GM12874 (cell line): ENCODE data around the gene RBM4B.

Experiments
- TF ChIP-seq, protein P1 (sequence below): IDR thresholded peaks from 2 replicates; pipeline ENCODE4 v1.5.1; 2011; ENCODE audit warnings: low read depth, mild to moderate bottlenecking, control low read depth, low read length, moderate library complexity; ENCODE audit not compliant: insufficient read depth

Gene RBM4B

DNA sequence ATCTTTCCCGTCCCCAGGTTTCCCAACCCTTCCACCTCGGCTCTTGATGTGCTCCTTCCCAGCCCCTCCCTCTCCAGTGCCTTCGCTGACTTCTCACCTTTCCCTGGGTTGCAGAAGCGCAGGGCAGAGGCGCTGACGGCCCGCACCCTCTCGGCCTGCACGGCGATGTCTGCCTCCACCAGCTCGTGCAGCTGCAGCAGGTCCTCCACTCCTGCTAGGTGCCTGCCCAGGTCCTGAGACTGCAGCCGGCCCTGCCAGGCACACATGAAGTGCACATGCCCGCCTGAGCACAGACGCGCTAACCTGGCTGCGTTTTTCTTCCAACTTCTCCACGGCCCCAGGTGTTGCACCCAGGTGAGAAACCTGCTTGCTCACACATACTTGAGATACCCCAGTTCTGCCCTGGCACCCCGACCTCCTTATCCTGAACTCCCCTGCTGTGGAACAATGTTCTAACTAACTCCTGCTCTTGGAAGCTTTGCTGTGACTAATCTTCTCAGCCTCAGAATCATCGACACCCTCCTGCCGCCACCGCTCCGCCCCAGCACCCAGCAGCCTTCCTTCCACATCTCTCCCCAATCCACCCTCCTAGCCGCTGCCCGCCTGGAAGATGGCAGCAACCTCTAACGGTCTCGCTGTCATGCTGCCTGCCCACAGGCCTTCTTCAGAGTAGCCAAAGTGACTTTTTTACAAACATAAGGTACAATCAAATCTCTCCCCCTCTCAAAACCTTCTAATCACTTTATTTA is 28.1 kb upstream of the RBM4B start:
- TF ChIP-seq, protein P1, sequence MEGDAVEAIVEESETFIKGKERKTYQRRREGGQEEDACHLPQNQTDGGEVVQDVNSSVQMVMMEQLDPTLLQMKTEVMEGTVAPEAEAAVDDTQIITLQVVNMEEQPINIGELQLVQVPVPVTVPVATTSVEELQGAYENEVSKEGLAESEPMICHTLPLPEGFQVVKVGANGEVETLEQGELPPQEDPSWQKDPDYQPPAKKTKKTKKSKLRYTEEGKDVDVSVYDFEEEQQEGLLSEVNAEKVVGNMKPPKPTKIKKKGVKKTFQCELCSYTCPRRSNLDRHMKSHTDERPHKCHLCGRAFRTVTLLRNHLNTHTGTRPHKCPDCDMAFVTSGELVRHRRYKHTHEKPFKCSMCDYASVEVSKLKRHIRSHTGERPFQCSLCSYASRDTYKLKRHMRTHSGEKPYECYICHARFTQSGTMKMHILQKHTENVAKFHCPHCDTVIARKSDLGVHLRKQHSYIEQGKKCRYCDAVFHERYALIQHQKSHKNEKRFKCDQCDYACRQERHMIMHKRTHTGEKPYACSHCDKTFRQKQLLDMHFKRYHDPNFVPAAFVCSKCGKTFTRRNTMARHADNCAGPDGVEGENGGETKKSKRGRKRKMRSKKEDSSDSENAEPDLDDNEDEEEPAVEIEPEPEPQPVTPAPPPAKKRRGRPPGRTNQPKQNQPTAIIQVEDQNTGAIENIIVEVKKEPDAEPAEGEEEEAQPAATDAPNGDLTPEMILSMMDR: no peak

DNA sequence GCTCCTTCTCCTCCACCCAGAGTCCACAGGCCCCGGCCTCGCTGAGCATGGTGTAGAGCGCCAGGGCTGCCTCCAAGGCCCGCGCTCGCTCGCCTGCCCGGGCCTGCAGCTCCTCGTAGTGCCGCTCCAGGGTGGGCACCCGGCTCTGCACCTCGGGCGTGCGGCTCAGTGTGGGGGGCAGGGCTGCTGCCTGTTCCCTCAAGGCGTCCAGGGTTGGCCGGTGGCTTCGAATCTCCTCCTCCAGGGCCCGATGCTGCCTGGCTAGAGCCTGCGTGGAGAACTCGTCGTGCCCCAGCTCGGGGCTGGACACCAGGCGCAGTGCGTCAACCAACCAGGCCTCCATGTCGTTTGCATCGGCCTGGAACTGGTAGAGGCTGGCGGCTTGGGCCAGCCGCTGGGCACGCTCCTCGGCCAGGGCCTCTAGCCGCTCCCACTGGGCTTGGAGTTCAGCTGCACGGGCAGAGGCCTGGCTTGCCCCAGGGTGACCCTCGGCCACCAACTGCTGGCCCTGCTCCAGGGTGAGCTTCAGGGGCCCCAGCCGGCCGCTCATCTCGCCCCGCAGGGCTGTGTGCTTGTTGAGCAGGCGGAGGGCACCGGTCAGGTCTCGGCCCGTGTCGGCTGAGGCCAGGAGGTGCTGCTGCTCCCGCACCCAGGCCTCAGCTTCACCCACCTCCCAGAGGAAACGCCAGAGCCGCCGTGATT is 27.1 kb upstream of the RBM4B start:
- TF ChIP-seq, protein P1: no peak

DNA sequence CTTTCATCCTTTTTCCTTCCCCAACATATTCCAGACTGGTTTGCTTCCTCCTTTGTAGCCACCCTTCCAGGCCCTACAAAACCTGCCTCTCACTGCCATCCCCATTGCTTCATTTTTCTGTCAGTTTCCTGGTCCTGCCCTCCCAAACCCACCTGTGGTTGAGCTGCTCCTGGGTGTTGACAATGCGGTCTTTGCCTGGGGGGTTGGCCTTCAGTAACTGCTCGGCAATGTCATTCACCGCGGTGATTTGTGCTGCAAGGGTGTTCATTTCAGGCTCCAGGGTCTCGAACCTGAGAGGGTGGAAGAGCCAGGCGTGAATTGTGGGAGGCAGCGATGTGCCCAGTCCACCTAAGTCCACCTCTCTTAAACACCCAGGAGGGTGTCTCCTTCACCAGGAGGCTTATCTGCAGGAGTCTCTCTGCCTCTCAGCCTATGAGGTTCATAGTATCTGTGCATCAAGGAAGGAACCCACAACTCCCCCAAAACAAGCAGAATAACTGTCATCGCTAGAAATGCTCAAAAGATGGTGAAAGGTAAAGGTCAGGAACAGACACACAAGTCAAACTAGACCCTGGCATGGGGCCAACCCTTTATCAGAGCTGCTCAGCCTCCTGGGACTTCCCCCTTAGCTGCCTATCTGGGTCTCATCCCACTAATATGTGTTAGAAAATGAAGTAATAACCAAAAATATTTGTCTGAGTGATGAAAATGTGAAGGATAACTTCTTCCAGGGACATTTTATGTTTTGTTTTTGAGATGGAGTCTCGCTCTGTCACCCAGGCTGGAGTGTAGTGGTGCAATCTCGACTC is 23.9 kb upstream of the RBM4B start:
- TF ChIP-seq, protein P1: no peak

DNA sequence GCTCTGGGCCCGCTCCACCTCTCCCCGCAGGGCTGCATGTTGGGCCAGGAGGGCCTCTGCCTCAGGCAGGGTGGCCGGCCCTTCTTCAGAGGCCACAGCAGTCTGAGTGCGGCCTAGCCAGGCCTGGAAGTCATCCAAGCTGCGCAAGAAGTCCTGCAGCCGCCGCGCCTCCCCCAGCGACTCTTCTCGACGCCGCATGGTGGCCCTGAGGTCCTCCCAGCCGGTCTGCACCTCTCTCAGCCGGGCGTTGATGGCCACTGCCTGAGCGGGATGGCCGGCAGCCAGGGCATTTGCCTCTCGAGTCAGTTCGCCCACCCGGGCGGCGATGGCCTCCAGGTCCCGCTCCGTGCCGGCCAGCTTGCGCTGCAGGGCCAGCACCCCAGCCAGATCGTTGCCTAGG is 23.1 kb upstream of the RBM4B start:
- TF ChIP-seq, protein P1: no peak

DNA sequence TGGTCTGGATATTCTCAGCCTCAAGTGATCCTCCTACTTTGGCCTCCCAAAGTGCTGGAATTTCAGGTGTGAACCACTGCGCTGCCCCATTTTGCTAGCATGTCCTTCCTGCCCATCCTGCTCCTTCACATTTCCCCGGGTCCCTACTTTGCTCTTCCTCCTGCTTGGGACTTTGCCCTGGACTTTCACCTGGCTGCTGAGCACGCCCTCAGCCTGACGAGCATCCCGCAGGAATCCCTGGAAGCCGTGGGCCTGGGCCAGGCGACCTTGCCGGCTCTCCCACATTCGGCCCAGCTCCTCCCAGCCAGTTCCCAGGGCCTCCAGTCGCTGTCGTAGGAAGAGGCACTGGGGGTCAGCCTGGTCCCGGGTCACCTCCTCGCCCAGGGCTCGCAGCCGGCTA is 22.6 kb upstream of the RBM4B start:
- TF ChIP-seq, protein P1: no peak

DNA sequence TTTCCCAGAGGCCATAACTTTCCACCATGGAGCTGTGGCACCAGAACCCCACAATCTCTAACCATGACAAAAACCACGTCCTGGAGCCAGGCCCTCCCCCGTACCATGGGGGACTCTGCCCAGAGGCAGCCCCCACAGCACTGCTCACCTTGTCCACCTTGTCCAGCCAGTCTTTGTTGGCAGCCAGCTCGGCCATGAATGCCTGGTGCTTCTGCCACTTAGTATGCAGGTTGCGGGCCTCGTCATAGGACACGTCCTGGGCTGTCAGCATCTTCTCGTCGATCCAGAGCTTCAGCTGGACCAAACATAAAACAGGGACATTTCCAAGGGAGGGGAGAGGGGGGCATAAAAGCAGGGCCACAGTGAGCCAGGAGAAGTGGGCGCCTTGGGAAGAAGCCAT is 20.8 kb upstream of the RBM4B start:
- TF ChIP-seq, protein P1: no peak

DNA sequence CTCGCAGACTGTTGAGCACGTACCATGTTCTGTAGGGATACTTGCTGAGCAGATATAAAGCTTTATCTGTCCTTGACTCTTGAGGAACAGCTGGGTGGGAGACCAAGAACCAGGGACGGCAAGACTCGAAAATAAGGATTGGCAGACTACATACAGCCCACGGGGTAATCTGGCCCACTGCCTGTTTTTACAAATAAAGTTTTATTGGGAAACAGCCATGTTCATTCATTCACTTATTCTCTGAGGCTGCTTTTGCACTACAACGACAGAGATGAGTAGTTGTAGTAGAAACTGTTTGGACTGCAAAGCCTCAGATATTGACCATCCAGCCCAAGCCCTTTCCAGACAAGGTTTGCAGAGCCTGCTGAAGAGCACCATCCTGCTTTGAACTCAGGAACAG is 20.3 kb upstream of the RBM4B start:
- TF ChIP-seq, protein P1: no peak
